ENCODE data around the gene DSTYK.

Gene DSTYK

DNA sequence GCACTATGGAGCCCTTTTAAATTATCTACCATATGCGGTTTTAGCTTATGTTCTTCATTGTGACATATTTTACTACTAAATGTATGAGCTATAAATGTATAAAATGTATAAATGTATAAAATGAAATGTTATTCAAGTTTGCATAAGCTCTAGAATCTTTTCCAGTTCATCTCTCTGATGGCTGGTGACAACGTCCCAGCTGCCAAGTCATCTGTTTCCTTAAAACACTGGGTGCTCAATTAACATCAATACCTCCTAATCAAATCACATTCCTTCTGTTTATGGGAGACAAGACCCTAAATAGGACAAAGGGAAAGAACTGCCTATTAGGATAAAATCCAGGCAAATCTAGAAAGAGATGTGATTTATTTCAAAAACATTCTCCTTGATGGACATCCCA, 22.9 kb downstream of the DSTYK start:
- Histone ChIP-seq H3K9me3 (no peaks in the 10 kb centered on the region), H3K4me1 (peaks cover 0 to 37% (median 11%) of the 10 kb centered on the region in 4 donors), H3K4me3 (no peak overlapping the region), H3K27ac (no peak overlapping the region), H3K27me3 (no peaks in the 10 kb centered on the region), H3K36me3 (peaks cover 5 to 16% (median 9%) of the 10 kb centered on the region in 3 donors)
- DNase-seq: no peak
- intact Hi-C loops (cut with DNase I; ENCODE audit: low total_unique reads): no loop called here
- TF ChIP-seq, protein P1, sequence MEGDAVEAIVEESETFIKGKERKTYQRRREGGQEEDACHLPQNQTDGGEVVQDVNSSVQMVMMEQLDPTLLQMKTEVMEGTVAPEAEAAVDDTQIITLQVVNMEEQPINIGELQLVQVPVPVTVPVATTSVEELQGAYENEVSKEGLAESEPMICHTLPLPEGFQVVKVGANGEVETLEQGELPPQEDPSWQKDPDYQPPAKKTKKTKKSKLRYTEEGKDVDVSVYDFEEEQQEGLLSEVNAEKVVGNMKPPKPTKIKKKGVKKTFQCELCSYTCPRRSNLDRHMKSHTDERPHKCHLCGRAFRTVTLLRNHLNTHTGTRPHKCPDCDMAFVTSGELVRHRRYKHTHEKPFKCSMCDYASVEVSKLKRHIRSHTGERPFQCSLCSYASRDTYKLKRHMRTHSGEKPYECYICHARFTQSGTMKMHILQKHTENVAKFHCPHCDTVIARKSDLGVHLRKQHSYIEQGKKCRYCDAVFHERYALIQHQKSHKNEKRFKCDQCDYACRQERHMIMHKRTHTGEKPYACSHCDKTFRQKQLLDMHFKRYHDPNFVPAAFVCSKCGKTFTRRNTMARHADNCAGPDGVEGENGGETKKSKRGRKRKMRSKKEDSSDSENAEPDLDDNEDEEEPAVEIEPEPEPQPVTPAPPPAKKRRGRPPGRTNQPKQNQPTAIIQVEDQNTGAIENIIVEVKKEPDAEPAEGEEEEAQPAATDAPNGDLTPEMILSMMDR (IDR thresholded peaks at IDR 0.05): no peak

- Histone ChIP-seq H3K4me3 (no peak overlapping the region), H3K4me1 (peaks cover 0 to 42% (median 12%) of the 10 kb centered on the region in 4 donors), H3K9me3 (no peaks in the 10 kb centered on the region), H3K36me3 (peaks cover 5 to 16% (median 9%) of the 10 kb centered on the region in 3 donors), H3K27me3 (no peaks in the 10 kb centered on the region), H3K27ac (no peak overlapping the region)
- intact Hi-C loops (cut with DNase I; ENCODE audit: low total_unique reads): no loop called here
- TF ChIP-seq, protein P1 (IDR thresholded peaks at IDR 0.05): no peak
- no peak for DNase-seq
These were observed 23.4 kb downstream of the DSTYK start for GRCh38 chr1:205188098-205188497.

- DNase-seq: no peak
- H3K27me3 ChIP-seq: no peaks in the 10 kb centered on the region
- TF ChIP-seq, protein P1 (IDR thresholded peaks at IDR 0.05): no peak
- H3K27ac ChIP-seq: no peak overlapping the region
- peaks cover 5 to 16% (median 9%) of the 10 kb centered on the region in 3 donors for H3K36me3 ChIP-seq
- H3K4me1 ChIP-seq: peaks cover 0 to 44% (median 12%) of the 10 kb centered on the region in 4 donors
- H3K9me3 ChIP-seq: no peaks in the 10 kb centered on the region
- intact Hi-C loops (cut with DNase I; ENCODE audit: low total_unique reads): no loop called here
- no peak overlapping the region for H3K4me3 ChIP-seq
These were observed 24.1 kb downstream of the DSTYK start for GRCh38 chr1:205187420-205187819.

GRCh38 chr1:205186191-205186590, 25.3 kb downstream of the DSTYK start:
- no peak overlapping the region for H3K27ac ChIP-seq
- peaks cover 0 to 40% (median 9%) of the 10 kb centered on the region in 4 donors for H3K4me1 ChIP-seq
- intact Hi-C loops (cut with DNase I; ENCODE audit: low total_unique reads): no loop called here
- TF ChIP-seq, protein P1 (IDR thresholded peaks at IDR 0.05): no peak
- no peak overlapping the region for H3K4me3 ChIP-seq
- no peaks in the 10 kb centered on the region for H3K27me3 ChIP-seq
- DNase-seq: no peak
- no peaks in the 10 kb centered on the region for H3K9me3 ChIP-seq
- peaks cover 5 to 19% (median 9%) of the 10 kb centered on the region in 3 donors for H3K36me3 ChIP-seq

DNA sequence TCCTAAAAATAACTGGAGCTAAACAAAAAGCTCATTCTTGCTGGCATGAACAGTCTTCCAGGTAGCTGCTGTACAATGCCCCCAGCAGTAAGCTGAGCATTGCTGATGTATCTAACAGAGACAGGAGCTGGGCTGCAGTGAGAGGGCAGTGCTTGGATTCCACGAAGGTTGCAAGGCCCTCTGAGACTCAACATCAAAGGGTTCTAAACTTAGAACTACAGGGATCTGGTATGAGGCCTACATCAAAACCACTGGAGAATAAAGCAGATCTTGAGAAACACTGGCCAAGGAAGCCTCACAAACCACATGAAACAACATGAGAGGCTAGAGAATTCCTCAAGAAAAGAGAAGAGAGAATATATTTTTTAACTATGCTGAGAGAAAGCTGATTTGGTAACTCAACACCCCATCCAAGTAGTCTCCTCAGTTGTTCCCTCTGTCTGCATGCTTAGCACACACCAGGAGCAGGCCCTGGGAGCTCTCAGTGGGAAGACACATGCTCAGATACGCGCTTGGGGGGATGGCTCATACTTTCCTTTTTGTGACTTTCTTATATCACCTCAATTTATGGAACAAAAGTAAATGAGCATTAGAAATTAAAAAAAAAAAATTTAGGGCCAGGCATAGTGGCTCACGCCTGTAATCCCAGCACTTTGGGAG, 27.7 kb downstream of the DSTYK start:
- Histone ChIP-seq H3K36me3 (peaks cover 5 to 19% (median 9%) of the 10 kb centered on the region in 3 donors), H3K27ac (peak overlapping the region in 1 of 2 donors; percentile 0), H3K9me3 (no peaks in the 10 kb centered on the region), H3K4me1 (peaks cover 0 to 25% (median 9%) of the 10 kb centered on the region in 4 donors), H3K27me3 (no peaks in the 10 kb centered on the region), H3K4me3 (no peak overlapping the region)
- intact Hi-C loops (cut with DNase I; ENCODE audit: low total_unique reads): no loop called here
- no peak for DNase-seq
- TF ChIP-seq, protein P1 (IDR thresholded peaks at IDR 0.05): no peak

Measured in tibial artery (tissue), 4 donors.